ENCODE results near the gene RRP1.

DNA sequence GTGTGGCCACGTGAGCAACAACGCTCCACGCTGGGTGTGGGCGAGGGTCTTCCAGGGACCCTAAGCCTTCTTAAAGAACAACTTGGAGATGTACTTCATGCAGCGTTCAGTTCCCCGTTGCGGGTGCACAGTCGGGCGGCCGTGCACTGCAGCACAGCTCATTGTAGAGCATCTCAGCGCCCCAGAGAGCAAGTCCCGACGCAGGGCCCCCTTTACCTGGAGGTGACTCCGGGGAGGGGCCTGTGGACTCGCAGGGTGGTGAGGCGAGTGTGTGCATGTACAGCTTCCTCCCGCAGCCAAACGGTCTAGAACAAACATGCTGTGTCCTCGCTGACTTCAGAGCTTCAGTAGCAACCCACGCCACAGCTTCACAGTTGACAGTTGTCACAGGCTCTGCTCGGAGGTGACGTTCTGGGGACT lies 19.5 kb downstream of the RRP1 start:
- no peak for TF ChIP-seq POLR2A (IDR thresholded peaks at IDR 0.05)
- TF ChIP-seq, protein P1, sequence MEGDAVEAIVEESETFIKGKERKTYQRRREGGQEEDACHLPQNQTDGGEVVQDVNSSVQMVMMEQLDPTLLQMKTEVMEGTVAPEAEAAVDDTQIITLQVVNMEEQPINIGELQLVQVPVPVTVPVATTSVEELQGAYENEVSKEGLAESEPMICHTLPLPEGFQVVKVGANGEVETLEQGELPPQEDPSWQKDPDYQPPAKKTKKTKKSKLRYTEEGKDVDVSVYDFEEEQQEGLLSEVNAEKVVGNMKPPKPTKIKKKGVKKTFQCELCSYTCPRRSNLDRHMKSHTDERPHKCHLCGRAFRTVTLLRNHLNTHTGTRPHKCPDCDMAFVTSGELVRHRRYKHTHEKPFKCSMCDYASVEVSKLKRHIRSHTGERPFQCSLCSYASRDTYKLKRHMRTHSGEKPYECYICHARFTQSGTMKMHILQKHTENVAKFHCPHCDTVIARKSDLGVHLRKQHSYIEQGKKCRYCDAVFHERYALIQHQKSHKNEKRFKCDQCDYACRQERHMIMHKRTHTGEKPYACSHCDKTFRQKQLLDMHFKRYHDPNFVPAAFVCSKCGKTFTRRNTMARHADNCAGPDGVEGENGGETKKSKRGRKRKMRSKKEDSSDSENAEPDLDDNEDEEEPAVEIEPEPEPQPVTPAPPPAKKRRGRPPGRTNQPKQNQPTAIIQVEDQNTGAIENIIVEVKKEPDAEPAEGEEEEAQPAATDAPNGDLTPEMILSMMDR (IDR thresholded peaks at IDR 0.05): no peak

All from tibial nerve (tissue), 3 donors.